Erythroblast (primary cell): ENCODE results near the gene CMSS1.

Experiments used
- DNase-seq, 2 experiments: peaks; one replicate each; lab custom pipeline; 2025; lab: John Stamatoyannopoulos, UW
- GATA1 ChIP-seq: IDR thresholded peaks from 2 replicates; pipeline ENCODE4 v1.6.1; 2011; ENCODE audit warnings: low read depth, mild to moderate bottlenecking, control low read depth, low read length, moderate library complexity
- POLR2A ChIP-seq: IDR thresholded peaks from 2 replicates; pipeline ENCODE4 v1.6.1; 2011; ENCODE audit warnings: mild to moderate bottlenecking, low read length

The CMSS1 gene

GRCh38 chr3:99976584-99976983, 158.9 kb downstream of the CMSS1 start:
- TF ChIP-seq POLR2A (no peak), GATA1 (no peak)

GRCh38 chr3:99978221-99978620, 160.6 kb downstream of the CMSS1 start:
- no peak for TF ChIP-seq GATA1
- no peak for TF ChIP-seq POLR2A
- no peak for DNase-seq

More at GRCh38 chr3:99976584-99976983, 158.9 kb downstream of the CMSS1 start:
- DNase-seq, result no peak

- no peak for TF ChIP-seq GATA1
- TF ChIP-seq POLR2A, result no peak
These were observed 162.9 kb downstream of the CMSS1 start for GRCh38 chr3:99980606-99981005.

DNA sequence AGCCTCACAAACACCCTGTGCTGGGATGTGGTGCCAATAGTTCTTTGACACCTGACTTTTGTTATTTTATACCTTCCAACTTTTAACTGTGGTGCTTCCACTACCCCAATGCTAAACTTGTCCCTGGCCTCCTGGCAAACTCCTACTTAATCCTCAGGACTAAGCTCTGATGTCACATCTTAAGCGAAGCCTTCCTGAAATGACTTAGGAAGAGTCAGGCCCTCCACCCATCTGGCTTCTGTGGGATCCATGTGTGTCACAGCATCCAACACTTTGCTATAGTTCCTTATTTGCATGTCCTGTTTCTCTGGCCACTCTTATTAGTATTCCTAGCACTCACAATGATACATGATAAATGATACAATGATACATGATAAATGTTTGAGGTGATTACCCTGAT, 163.5 kb downstream of the CMSS1 start:
- no peak for TF ChIP-seq GATA1
- TF ChIP-seq POLR2A, result no peak
- no peak for DNase-seq

More at GRCh38 chr3:99980606-99981005, 162.9 kb downstream of the CMSS1 start:
- no peak for DNase-seq

GRCh38 chr3:99982650-99983049, 165.0 kb downstream of the CMSS1 start:
- TF ChIP-seq POLR2A (no peak), GATA1 (no peak)

GRCh38 chr3:99984139-99984538, 166.5 kb downstream of the CMSS1 start:
- TF ChIP-seq POLR2A (no peak), GATA1 (no peak)
- DNase-seq, result no peak

More at GRCh38 chr3:99982650-99983049, 165.0 kb downstream of the CMSS1 start:
- no peak for DNase-seq

DNA sequence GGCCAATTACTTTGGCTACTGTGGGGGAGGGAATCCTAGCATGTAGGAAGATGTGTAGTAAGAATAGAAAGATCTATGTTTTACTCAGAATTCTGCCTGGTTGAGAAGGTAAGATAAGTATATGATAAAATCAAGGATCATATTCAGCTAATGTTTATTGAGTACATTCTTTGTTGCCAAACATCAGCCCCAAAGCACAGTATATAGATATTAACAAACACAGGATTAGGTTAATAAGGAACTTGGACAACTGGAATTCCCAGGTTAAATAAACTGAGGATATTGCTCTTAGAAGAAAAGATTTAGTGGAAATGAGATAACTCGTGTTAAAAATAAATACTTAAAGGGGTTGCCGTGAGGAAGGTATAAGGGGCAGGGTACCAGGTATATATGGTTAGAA, 167.0 kb downstream of the CMSS1 start:
- TF ChIP-seq POLR2A, result no peak

GRCh38 chr3:99990179-99990578, 172.5 kb downstream of the CMSS1 start:
- TF ChIP-seq POLR2A, result no peak
- TF ChIP-seq GATA1, result no peak
- no peak for DNase-seq

More for the DNA sequence above, 167.0 kb downstream of the CMSS1 start:
- no peak for DNase-seq

- no peak for DNase-seq
- no peak for TF ChIP-seq GATA1
- TF ChIP-seq POLR2A, result no peak
These were observed 179.6 kb downstream of the CMSS1 start for GRCh38 chr3:99997293-99997692.

- DNase-seq, result no peak
- TF ChIP-seq POLR2A (no peak), GATA1 (no peak)
These were observed 181.9 kb downstream of the CMSS1 start for GRCh38 chr3:99999536-99999935.

GRCh38 chr3:100001083-100001482, 183.4 kb downstream of the CMSS1 start:
- TF ChIP-seq POLR2A (no peak), GATA1 (no peak)
- DNase-seq, result no peak

DNA sequence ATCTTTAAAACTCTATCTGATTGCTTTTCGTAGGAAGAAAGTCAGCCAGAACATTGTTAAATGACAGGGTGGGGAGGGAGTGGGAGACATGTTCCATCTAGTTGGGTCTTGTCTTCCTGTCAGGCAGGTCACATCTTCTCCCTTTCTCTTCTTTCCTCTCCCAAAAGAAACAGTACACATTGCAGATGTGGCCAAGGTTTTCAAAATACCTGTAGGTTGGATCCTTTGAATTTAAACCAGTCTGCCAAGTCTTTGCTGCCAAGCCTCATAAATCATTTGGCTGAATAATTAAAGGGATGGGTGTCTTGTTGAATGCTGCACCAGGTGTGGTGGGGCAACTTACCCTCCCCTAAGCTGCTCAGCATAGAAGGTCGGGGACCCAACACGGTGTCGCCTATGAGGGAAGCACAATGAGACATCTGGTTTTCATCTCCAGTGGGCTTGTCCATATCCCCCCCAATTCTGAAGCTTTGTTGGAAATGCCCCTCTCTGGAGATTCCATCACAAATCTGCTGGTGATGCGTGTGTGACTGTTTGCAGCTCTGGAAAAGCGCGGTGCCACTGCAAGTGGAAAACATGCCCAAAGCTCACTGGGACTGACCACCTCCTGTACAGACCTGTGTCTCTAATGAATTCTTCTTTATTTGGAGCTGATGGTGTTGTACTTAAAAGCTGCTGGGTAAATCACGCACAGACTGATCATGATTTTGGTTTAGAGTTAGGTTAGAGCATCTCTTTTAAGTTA, 184.0 kb downstream of the CMSS1 start:
- no peak for DNase-seq

DNA sequence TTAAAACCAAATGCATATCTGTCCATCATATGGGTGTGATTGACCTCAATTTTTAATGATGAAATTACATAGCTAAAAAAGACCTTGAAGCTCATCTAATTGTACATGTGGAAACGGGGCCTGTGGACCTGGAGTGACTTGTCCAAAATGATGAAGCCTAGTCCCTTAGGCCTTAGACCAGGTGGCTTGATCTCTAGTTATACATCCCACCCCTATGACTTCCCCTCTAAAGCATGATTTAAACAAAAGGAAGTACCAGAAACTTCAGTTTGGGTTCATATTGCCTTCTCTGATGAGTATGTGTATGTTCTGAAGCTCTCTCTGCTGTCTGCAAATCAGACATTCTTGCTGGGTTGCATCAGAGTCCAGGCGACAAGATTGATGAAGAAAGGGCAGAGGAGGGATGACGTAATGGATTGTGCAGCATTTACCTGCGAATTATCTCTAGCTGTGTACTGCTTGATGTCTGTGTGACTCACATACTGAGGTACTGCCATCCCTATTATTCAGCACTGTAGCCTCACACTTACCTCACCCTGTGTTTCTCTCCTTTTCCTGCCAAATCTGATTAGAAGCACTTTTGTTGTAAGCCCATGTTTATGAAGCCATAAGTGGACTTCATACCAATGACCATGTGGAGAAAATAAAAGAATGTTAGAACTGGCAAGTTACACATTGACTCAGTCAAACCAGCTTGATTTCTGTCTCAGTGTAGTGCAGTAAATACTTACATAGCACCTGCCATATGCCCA, 185.1 kb downstream of the CMSS1 start:
- TF ChIP-seq GATA1 (no peak), POLR2A (no peak)
- DNase-seq, result no peak

More for the DNA sequence above, 184.0 kb downstream of the CMSS1 start:
- TF ChIP-seq GATA1 (no peak), POLR2A (no peak)

- no peak for DNase-seq
- TF ChIP-seq POLR2A, result no peak
- no peak for TF ChIP-seq GATA1
These were observed 186.2 kb downstream of the CMSS1 start for GRCh38 chr3:100003609-100004503.
